Lung (tissue), 12 donors: Measurements from ENCODE around the gene TUG1. TPM values are rescaled to one million over a fixed set of nuclear protein-coding genes. Genes with fewer than 3 reads are reported as not detected.

ENCODE experiments used
- ATAC-seq: fragments of 200-7000 bp; cut with Tn5 transposase; one replicate; pipeline ENCODE4 v1.9.1; 2020; ENCODE audit warnings: moderate number of reproducible peaks; ENCODE audit not compliant: insufficient read depth, low FRiP score
- DNase-seq, 3 donors: peaks; one replicate each; pipeline ENCODE4 v3.0.0-alpha.2; 2013 to 2017
- H3K27ac ChIP-seq, 2 donors: one replicate each; pipeline ENCODE4 v1.5.1; 2013; ENCODE audit warnings: mild to moderate bottlenecking in 2 of 2, moderate library complexity in 2 of 2, control low read depth in 1 of 2, inconsistent platforms in 1 of 2, low read depth in 1 of 2, low read length in 1 of 2
- H3K27me3 ChIP-seq, 3 donors: one replicate each; pipeline ENCODE4 v1.5.1; 2013; ENCODE audit warnings: low read length in 2 of 3; ENCODE audit not compliant: control insufficient read depth in 3 of 3, insufficient read depth in 3 of 3
- H3K36me3 ChIP-seq, 4 donors: one replicate each; pipeline ENCODE4 v1.5.1; 2013; ENCODE audit warnings: low read length in 4 of 4, mild to moderate bottlenecking in 1 of 4, moderate library complexity in 1 of 4; ENCODE audit not compliant: control insufficient read depth in 4 of 4, insufficient read depth in 4 of 4
- H3K4me1 ChIP-seq, 5 donors: one replicate each; pipeline ENCODE4 v1.5.1; 2013; ENCODE audit warnings: low read length in 5 of 5, mild to moderate bottlenecking in 2 of 5, moderate library complexity in 1 of 5; ENCODE audit not compliant: control insufficient read depth in 5 of 5, insufficient read depth in 5 of 5
- H3K4me3 ChIP-seq: one replicate; pipeline ENCODE4 v1.5.1; 2013; ENCODE audit warnings: mild to moderate bottlenecking, control low read depth, moderate library complexity
- H3K9ac ChIP-seq, 2 donors: one replicate each; pipeline ENCODE4 v1.5.1; 2013; ENCODE audit warnings: low read length in 2 of 2, control low read depth in 1 of 2; ENCODE audit not compliant: insufficient read depth in 1 of 2
- H3K9me3 ChIP-seq, 4 donors: one replicate each; pipeline ENCODE4 v1.5.1; 2013; ENCODE audit warnings: low read length in 3 of 4, mild to moderate bottlenecking in 1 of 4, moderate library complexity in 1 of 4; ENCODE audit not compliant: control insufficient read depth in 4 of 4, insufficient read depth in 3 of 4
- CTCF ChIP-seq: IDR thresholded peaks from 2 replicates; pipeline ENCODE4 v1.5.1; 2012; ENCODE audit warnings: mild to moderate bottlenecking; ENCODE audit errors: control extremely low read depth, extremely low read depth
- WGBS, 2 donors: extraction: QIAGEN DNeasy Blood & Tissue Kit; methylation state at CpG; one replicate each; pipeline ENCODE4 v1.1.7; 2013; 5-methylcytosine and 5-hydroxymethylcytosine counted together
- polyA plus RNA-seq, 2 donors: library from polyadenylated mRNA; stranded (reverse); fragments of 200-250 nt; gene quantifications; one replicate each; pipeline ENCODE4 v1.2.1, GENCODE V29; 2013
- total RNA-seq, 2 donors: library from RNA; depleted of rRNA in 1 of 2; stranded (reverse); fragments of >200 nt in 1 of 2; gene quantifications; one replicate each; pipeline ENCODE4 v1.2.1, GENCODE V29; 2014 to 2021
- donor health status: control.
- donor health status: control.
- donor health status: Bipolar disorder and iron deficiency.
- donor health status: healthy.
- donor health status: DM: yes; HTN: yes; CAD: no.

The TUG1 gene
- total and polyA plus RNA-seq, 4 donors, result 24.3 to 147 (median 40.2) TPM

GRCh38 chr22:30996462-30996861, 27.4 kb downstream of the TUG1 start:
- DNase-seq (no peak), ATAC-seq (no peak)
- no peaks in the 10 kb centered on the region for H3K27me3 ChIP-seq
- peaks cover 0 to 2% (median under 1%) of the 10 kb centered on the region in 4 donors for H3K9me3 ChIP-seq
- TF ChIP-seq CTCF, result no peak
- H3K4me3 ChIP-seq, result no peak overlapping the region
- H3K9ac ChIP-seq, result no peak overlapping the region
- H3K27ac ChIP-seq, result no peak overlapping the region
- H3K4me1 ChIP-seq, result peaks cover 0 to 5% (median 0%) of the 10 kb centered on the region in 5 donors
- WGBS, 2 donors, result 42 to 62% methylated on average over 2 of the region's 2 CpGs
- H3K36me3 ChIP-seq, result no peaks in the 10 kb centered on the region

DNA sequence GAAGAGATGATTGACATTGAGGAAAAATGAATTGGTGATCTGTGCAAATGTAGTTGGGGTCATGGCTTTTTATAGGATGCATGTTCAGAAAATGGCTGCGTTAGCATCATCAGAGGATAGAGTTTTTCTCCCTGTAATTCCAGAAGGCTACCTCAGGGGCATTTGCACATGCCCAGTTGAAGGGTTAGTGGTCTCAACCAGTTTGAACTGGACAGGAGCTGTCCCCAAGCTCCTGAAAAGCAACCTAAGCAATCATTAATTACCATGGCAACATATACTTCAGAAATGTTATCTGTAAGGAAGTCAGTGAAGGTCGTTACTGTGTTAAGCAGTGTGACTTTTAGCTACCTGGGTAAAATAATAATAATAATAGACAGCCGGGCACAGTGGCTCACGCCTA, 29.3 kb downstream of the TUG1 start:
- WGBS, 2 donors, result 80 to 89% methylated on average over 4 of the region's 4 CpGs
- H3K4me1 ChIP-seq, result no peaks in the 10 kb centered on the region
- DNase-seq (no peak), ATAC-seq (no peak)
- no peaks in the 10 kb centered on the region for H3K36me3 ChIP-seq
- H3K4me3 ChIP-seq, result no peak overlapping the region
- no peak overlapping the region for H3K9ac ChIP-seq
- TF ChIP-seq CTCF, result no peak
- no peaks in the 10 kb centered on the region for H3K27me3 ChIP-seq
- no peak overlapping the region for H3K27ac ChIP-seq
- no peaks in the 10 kb centered on the region for H3K9me3 ChIP-seq

DNA sequence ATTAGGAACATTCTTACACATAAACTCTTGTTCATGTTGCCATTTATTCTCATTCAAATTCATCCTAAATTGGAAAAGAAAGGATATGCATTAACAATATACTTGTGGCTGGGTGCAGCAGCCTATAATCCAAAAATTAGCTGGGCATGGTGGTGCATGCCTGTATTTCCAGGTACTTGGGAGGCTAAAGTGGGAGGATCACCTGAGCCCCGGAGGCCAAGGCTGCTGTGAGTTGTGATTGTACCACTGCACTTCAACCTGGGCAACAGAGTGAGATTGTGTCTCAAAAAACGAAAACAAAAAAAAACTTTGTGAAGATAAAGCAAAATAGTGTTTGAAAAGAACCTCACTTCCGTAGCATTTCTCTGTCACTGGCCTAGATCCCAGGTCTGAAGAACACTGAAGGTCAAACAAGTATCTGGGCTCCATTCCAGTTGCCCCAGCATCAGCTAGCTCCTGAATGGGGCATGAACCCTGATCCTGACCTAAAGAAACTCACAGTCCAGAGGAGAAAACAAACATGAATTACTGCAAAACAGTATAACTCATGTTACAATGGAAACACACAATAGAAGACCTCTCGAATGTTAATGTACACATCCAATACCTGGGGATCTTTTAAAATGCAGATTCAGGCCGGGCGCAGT, 32.2 kb downstream of the TUG1 start:
- Histone ChIP-seq H3K36me3 (no peaks in the 10 kb centered on the region), H3K4me3 (no peak overlapping the region), H3K9me3 (peaks cover 0 to 5% (median 2%) of the 10 kb centered on the region in 4 donors), H3K27me3 (no peaks in the 10 kb centered on the region), H3K27ac (no peak overlapping the region), H3K9ac (no peak overlapping the region), H3K4me1 (no peaks in the 10 kb centered on the region)
- DNase-seq, result no peak
- WGBS, 2 donors, result 85 to 89% methylated on average over 6 of the region's 6 CpGs
- no peak for ATAC-seq
- TF ChIP-seq CTCF, result no peak

DNA sequence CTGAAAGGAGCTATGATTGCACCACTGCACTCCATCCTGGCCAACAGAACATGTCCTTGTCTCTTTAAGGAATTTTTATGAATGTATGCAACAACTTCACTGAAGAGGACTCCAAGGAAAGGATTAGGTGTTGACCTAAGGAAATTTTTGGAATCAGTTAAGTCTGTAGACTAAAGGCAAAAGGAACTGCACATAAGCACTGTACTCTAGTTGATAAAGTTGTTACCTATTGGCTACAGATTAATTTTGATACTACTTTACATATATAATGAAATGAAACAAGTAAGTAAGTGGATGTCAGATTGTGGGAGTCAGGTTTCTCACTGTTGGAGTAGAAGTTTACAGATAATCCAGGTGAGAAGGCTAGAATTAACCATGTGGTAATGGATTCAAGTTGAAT, 36.5 kb downstream of the TUG1 start:
- Histone ChIP-seq H3K27me3 (no peaks in the 10 kb centered on the region), H3K4me1 (no peaks in the 10 kb centered on the region), H3K36me3 (no peaks in the 10 kb centered on the region), H3K9ac (no peak overlapping the region), H3K27ac (no peak overlapping the region), H3K4me3 (no peak overlapping the region), H3K9me3 (peaks cover 0 to 5% (median 3%) of the 10 kb centered on the region in 4 donors)
- no peak for TF ChIP-seq CTCF
- ATAC-seq (no peak), DNase-seq (no peak)
